Peyer's patch (tissue), 4 donors: Measurements from ENCODE around the gene PTPRN. TPM values are rescaled to one million over a fixed set of nuclear protein-coding genes. Genes with fewer than 3 reads are reported as not detected.

Experiments used
- DNase-seq, 3 donors: peaks; one replicate each; pipeline ENCODE4 v3.0.0-alpha.2; 2017 to 2019
- H3K27ac ChIP-seq, 4 donors: fragments of 200-600 bp; sonication (generic); one replicate each; pipeline ENCODE4 v1.5.1; 2016 to 2019
- H3K27me3 ChIP-seq, 2 donors: fragments of 200-600 bp; sonication (generic); one replicate each; pipeline ENCODE4 v1.5.1; 2019
- H3K36me3 ChIP-seq, 3 donors: fragments of 200-600 bp; sonication (generic); one replicate each; pipeline ENCODE4 v1.5.1; 2016 to 2019
- H3K4me1 ChIP-seq, 4 donors: fragments of 200-600 bp; sonication (generic); one replicate each; pipeline ENCODE4 v1.5.1; 2016 to 2019
- H3K4me3 ChIP-seq, 4 donors: fragments of 200-600 bp; sonication (generic); 1 replicate in 3 of 4; 2 replicates in 1 of 4; pipeline ENCODE4 v1.5.1; 2016 to 2019; ENCODE audit warnings: mild to moderate bottlenecking in 1 of 4
- H3K9me3 ChIP-seq, 4 donors: fragments of 200-600 bp; sonication (generic); one replicate each; pipeline ENCODE4 v1.5.1; 2016 to 2019; ENCODE audit warnings: mild to moderate bottlenecking in 1 of 4
- CTCF ChIP-seq, 6 experiments: fragments of 450-650 bp in 4 of 6; fragments of 200-600 bp in 2 of 6; sonication (generic) in 1 of 6; IDR thresholded peaks; one replicate each; pipeline ENCODE4 v1.5.1; 2017 to 2019; ENCODE audit warnings: antibody characterized with exemption in 6 of 6, mild to moderate bottlenecking in 3 of 6, moderate library complexity in 1 of 6
- POLR2A ChIP-seq, 2 donors: fragments of 450-650 bp; IDR thresholded peaks; one replicate each; pipeline ENCODE4 v1.5.1; 2017; ENCODE audit warnings: antibody characterized with exemption in 2 of 2, mild to moderate bottlenecking in 2 of 2, moderate library complexity in 2 of 2
- total RNA-seq, 4 donors: library from RNA; depleted of rRNA; stranded (reverse); fragments of >200 nt; gene quantifications; one replicate each; pipeline ENCODE4 v1.1.0, GENCODE V29; 2016

Gene PTPRN
- total RNA-seq, 4 donors from 2014 or later, result 0.88 to 4.9 (median 2.3) TPM; not detected in 1

DNA sequence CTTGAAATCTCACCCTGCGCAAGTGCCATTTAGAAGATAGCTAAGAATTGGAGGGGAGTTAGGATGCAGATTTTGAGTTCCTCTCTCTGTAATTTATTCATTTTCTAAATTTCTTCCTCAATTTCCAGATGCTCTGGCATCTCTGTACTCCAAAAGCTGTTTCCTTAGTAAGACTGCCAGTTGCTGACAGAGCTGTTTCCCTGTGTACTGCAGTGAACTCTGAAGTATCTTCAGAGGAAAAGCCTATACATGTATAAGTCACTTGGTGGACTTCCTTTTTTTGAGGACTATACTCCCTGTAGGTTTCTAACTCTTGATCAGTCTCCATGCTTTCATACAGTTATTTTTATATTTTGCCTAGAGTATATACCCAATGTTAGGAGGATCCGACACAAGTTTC is 24.9 kb upstream of the PTPRN start:
- Histone ChIP-seq H3K27ac (no peak overlapping the region), H3K27me3 (peaks cover 0 to 5% of the 10 kb centered on the region in 2 donors), H3K4me3 (no peak overlapping the region), H3K36me3 (no peaks in the 10 kb centered on the region), H3K4me1 (no peaks in the 10 kb centered on the region), H3K9me3 (peaks cover 0 to 8% (median 0%) of the 10 kb centered on the region in 4 donors)
- TF ChIP-seq CTCF (IDR thresholded peaks at IDR 0.05) (no peak), POLR2A (IDR thresholded peaks at IDR 0.05) (no peak)
- no peak for DNase-seq

DNA sequence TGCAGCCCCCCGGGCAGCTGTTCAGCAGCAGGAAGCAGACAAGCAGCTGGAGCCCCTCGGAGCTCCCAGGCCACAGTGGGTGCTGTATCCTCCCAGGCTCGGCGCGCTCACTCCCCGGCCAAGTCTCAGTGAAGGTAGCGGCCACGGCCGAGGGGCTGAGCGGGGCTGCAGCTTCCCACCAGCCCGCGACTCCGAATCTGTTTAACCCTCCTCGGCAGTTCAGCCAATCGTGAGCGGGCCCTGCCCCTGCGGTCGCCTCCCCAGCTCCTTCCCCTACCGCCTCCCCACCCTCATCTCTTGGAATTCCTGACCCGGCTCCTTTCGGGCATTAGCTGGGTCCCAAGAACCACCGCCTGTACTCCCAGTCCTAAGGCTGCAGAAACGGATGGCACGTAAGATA is 23.3 kb upstream of the PTPRN start, which contains the start of gene RESP18:
Gene RESP18, minus strand, starts transcription at position 203 of the 400 bp plus-strand sequence.
- Histone ChIP-seq H3K4me1 (no peaks in the 10 kb centered on the region), H3K36me3 (no peaks in the 10 kb centered on the region), H3K9me3 (peaks cover 0 to 8% (median 0%) of the 10 kb centered on the region in 4 donors), H3K27ac (no peak within 1 kb of the TSS), H3K4me3 (no peak within 1 kb of the TSS), H3K27me3 (peaks cover 0 to 5% of the 10 kb centered on the region in 2 donors)
- no peak for TF ChIP-seq CTCF (IDR thresholded peaks at IDR 0.05)
- no peak for TF ChIP-seq POLR2A (IDR thresholded peaks at IDR 0.05)
- DNase-seq, result no peak

GRCh38 chr2:219331560-219332213 is 22.5 kb upstream of the PTPRN start:
- Histone ChIP-seq H3K4me1 (no peaks in the 10 kb centered on the region), H3K27ac (no peak overlapping the region), H3K9me3 (peaks cover 0 to 8% (median 0%) of the 10 kb centered on the region in 4 donors), H3K27me3 (peaks cover 0 to 5% of the 10 kb centered on the region in 2 donors), H3K4me3 (no peak overlapping the region), H3K36me3 (no peaks in the 10 kb centered on the region)
- no peak for DNase-seq
- TF ChIP-seq CTCF (IDR thresholded peaks at IDR 0.05) (no peak), POLR2A (IDR thresholded peaks at IDR 0.05) (no peak)

DNA sequence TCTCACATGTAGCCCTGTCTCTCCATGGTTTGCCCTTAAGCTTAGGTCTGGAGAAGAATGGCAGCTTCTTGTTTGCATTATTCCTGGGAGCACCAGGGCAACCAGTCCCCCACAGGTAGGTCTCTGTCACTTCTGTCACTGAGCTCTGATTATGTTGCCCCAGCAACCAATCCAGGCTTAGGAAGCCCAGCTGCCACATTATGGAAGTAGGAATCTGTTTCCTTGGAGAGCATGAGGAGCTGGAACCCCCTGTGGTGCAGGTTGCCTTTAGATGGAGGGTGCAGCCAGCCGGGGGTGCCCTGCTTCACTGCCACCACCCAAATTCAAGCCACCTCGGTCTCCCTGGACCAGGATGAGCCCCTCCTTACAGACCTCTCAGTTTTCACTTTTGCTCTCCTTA is 18.5 kb upstream of the PTPRN start:
- H3K27me3 ChIP-seq, result peaks cover 0 to 5% of the 10 kb centered on the region in 2 donors
- no peaks in the 10 kb centered on the region for H3K4me1 ChIP-seq
- TF ChIP-seq CTCF (IDR thresholded peaks at IDR 0.05) (no peak), POLR2A (IDR thresholded peaks at IDR 0.05) (no peak)
- no peaks in the 10 kb centered on the region for H3K36me3 ChIP-seq
- H3K27ac ChIP-seq, result no peak overlapping the region
- no peaks in the 10 kb centered on the region for H3K9me3 ChIP-seq
- DNase-seq, result no peak
- H3K4me3 ChIP-seq, result no peak overlapping the region

- Histone ChIP-seq H3K36me3 (no peaks in the 10 kb centered on the region), H3K27ac (no peak overlapping the region), H3K27me3 (no peaks in the 10 kb centered on the region), H3K9me3 (no peaks in the 10 kb centered on the region), H3K4me3 (no peak overlapping the region), H3K4me1 (no peaks in the 10 kb centered on the region)
- no peak for TF ChIP-seq CTCF (IDR thresholded peaks at IDR 0.05)
- no peak for TF ChIP-seq POLR2A (IDR thresholded peaks at IDR 0.05)
- DNase-seq, result no peak
These were observed 16.6 kb upstream of the PTPRN start for GRCh38 chr2:219325657-219326315.
